ENCODE measurements around the gene CHCHD3. TPM values are rescaled to one million over a fixed set of nuclear protein-coding genes. Genes with fewer than 3 reads are reported as not detected.

The CHCHD3 gene
- polyA plus RNA-seq, 1 donor (not counting 4 experiments of a cell fraction or from before 2014, with no cell fraction given): 59.2 TPM

GRCh38 chr7:132947011-132947410 is 134.9 kb downstream of the CHCHD3 start:
- H3K9ac ChIP-seq (ENCODE audit: control insufficient read depth, extremely low read depth, insufficient read depth, low read length): no peak overlapping the region
- H3K27ac ChIP-seq (ENCODE audit: control insufficient read depth, insufficient read depth, low read length): no peak overlapping the region
- no peaks in the 10 kb centered on the region for H4K20me1 ChIP-seq (ENCODE audit: control insufficient read depth, extremely low read depth, insufficient read depth, low read length)
- H3K27me3 ChIP-seq (ENCODE audit: control insufficient read depth, extremely low read depth, insufficient read depth, low read length): no peaks in the 10 kb centered on the region
- no peak for FAIRE-seq
- H3K9me1 ChIP-seq (ENCODE audit: control insufficient read depth, extremely low read depth, insufficient read depth, low read length): no peaks in the 10 kb centered on the region
- TF ChIP-seq, protein P1, sequence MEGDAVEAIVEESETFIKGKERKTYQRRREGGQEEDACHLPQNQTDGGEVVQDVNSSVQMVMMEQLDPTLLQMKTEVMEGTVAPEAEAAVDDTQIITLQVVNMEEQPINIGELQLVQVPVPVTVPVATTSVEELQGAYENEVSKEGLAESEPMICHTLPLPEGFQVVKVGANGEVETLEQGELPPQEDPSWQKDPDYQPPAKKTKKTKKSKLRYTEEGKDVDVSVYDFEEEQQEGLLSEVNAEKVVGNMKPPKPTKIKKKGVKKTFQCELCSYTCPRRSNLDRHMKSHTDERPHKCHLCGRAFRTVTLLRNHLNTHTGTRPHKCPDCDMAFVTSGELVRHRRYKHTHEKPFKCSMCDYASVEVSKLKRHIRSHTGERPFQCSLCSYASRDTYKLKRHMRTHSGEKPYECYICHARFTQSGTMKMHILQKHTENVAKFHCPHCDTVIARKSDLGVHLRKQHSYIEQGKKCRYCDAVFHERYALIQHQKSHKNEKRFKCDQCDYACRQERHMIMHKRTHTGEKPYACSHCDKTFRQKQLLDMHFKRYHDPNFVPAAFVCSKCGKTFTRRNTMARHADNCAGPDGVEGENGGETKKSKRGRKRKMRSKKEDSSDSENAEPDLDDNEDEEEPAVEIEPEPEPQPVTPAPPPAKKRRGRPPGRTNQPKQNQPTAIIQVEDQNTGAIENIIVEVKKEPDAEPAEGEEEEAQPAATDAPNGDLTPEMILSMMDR (optimal IDR thresholded peaks at IDR 0.05 in 1 of 3, IDR thresholded peaks at IDR 0.05 in 1 of 3, conservative IDR thresholded peaks at IDR 0.05 in 1 of 3; ENCODE audit: extremely low read depth in 1 of 3, insufficient read depth in 2 of 3, low read length in 3 of 3): no peak
- no peak for TF ChIP-seq EZH2 (IDR thresholded peaks at IDR 0.05; ENCODE audit: low read length)
- H3K9me3 ChIP-seq (ENCODE audit: control insufficient read depth, low read depth, low read length): no peaks in the 10 kb centered on the region
- H3K36me3 ChIP-seq (ENCODE audit: control insufficient read depth in 2 of 2, extremely low read depth in 1 of 2, insufficient read depth in 2 of 2, low read length in 2 of 2): no peaks in the 10 kb centered on the region
- no peak overlapping the region for H3K4me3 ChIP-seq (ENCODE audit: control insufficient read depth in 2 of 3, extremely low read depth in 1 of 3, insufficient read depth in 2 of 3, low read depth in 1 of 3, low read length in 3 of 3)
- DNase-seq (ENCODE audit: low read depth, low spot score): no peak
- no peaks in the 10 kb centered on the region for H3K4me1 ChIP-seq (ENCODE audit: control insufficient read depth, extremely low read depth, insufficient read depth, low read length)
- no peak overlapping the region for H2AFZ ChIP-seq (ENCODE audit: control insufficient read depth, low read length)
- H3K79me2 ChIP-seq (ENCODE audit: control insufficient read depth, insufficient read depth, low read length): no peaks in the 10 kb centered on the region
- dilution Hi-C loops (cut with MboI; ENCODE audit: extremely low pct_ligation_motif_present, low sequenced_read_pairs): no loop called here
- no peak overlapping the region for H3K4me2 ChIP-seq (ENCODE audit: control insufficient read depth, extremely low read depth, insufficient read depth, low read depth, low read length)

GRCh38 chr7:132944774-132945173 is 137.1 kb downstream of the CHCHD3 start:
- no peaks in the 10 kb centered on the region for H3K27me3 ChIP-seq (ENCODE audit: control insufficient read depth, extremely low read depth, insufficient read depth, low read length)
- H3K4me1 ChIP-seq (ENCODE audit: control insufficient read depth, extremely low read depth, insufficient read depth, low read length): no peaks in the 10 kb centered on the region
- no peaks in the 10 kb centered on the region for H3K79me2 ChIP-seq (ENCODE audit: control insufficient read depth, insufficient read depth, low read length)
- DNase-seq (ENCODE audit: low read depth, low spot score) (no peak), FAIRE-seq (no peak)
- no peak overlapping the region for H3K9ac ChIP-seq (ENCODE audit: control insufficient read depth, extremely low read depth, insufficient read depth, low read length)
- no peak for TF ChIP-seq EZH2 (IDR thresholded peaks at IDR 0.05; ENCODE audit: low read length)
- TF ChIP-seq, protein P1 (optimal IDR thresholded peaks at IDR 0.05 in 1 of 3, IDR thresholded peaks at IDR 0.05 in 1 of 3, conservative IDR thresholded peaks at IDR 0.05 in 1 of 3; ENCODE audit: extremely low read depth in 1 of 3, insufficient read depth in 2 of 3, low read length in 3 of 3): no peak
- dilution Hi-C loops (cut with MboI; ENCODE audit: extremely low pct_ligation_motif_present, low sequenced_read_pairs): no loop called here
- no peak overlapping the region for H2AFZ ChIP-seq (ENCODE audit: control insufficient read depth, low read length)
- no peak overlapping the region for H3K27ac ChIP-seq (ENCODE audit: control insufficient read depth, insufficient read depth, low read length)
- no peaks in the 10 kb centered on the region for H4K20me1 ChIP-seq (ENCODE audit: control insufficient read depth, extremely low read depth, insufficient read depth, low read length)
- H3K9me1 ChIP-seq (ENCODE audit: control insufficient read depth, extremely low read depth, insufficient read depth, low read length): peaks cover 2% of the 10 kb centered on the region
- no peaks in the 10 kb centered on the region for H3K36me3 ChIP-seq (ENCODE audit: control insufficient read depth in 2 of 2, extremely low read depth in 1 of 2, insufficient read depth in 2 of 2, low read length in 2 of 2)
- no peak overlapping the region for H3K4me2 ChIP-seq (ENCODE audit: control insufficient read depth, extremely low read depth, insufficient read depth, low read depth, low read length)
- no peaks in the 10 kb centered on the region for H3K9me3 ChIP-seq (ENCODE audit: control insufficient read depth, low read depth, low read length)
- no peak overlapping the region for H3K4me3 ChIP-seq (ENCODE audit: control insufficient read depth in 2 of 3, extremely low read depth in 1 of 3, insufficient read depth in 2 of 3, low read depth in 1 of 3, low read length in 3 of 3)
